Testis (tissue), 2 donors: ENCODE measurements around the gene SPATA6L.

Source experiments
- POLR2A ChIP-seq: fragments of 450-650 bp; IDR thresholded peaks from one replicate; pipeline ENCODE4 v1.6.1; 2017; ENCODE audit warnings: antibody characterized with exemption, mild to moderate bottlenecking, moderate library complexity
- TF ChIP-seq, protein P1 (sequence below), 3 experiments: fragments of 450-650 bp in 2 of 3; fragments of 200-600 bp in 1 of 3; sonication (generic) in 1 of 3; IDR thresholded peaks; one replicate each; pipeline ENCODE4 v1.5.1; 2016 to 2019; ENCODE audit warnings: antibody characterized with exemption in 3 of 3, mild to moderate bottlenecking in 2 of 3, moderate library complexity in 1 of 3

GRCh38 chr9:4555236-4555635, 111.0 kb downstream of the SPATA6L start:
- TF ChIP-seq, protein P1, sequence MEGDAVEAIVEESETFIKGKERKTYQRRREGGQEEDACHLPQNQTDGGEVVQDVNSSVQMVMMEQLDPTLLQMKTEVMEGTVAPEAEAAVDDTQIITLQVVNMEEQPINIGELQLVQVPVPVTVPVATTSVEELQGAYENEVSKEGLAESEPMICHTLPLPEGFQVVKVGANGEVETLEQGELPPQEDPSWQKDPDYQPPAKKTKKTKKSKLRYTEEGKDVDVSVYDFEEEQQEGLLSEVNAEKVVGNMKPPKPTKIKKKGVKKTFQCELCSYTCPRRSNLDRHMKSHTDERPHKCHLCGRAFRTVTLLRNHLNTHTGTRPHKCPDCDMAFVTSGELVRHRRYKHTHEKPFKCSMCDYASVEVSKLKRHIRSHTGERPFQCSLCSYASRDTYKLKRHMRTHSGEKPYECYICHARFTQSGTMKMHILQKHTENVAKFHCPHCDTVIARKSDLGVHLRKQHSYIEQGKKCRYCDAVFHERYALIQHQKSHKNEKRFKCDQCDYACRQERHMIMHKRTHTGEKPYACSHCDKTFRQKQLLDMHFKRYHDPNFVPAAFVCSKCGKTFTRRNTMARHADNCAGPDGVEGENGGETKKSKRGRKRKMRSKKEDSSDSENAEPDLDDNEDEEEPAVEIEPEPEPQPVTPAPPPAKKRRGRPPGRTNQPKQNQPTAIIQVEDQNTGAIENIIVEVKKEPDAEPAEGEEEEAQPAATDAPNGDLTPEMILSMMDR (IDR thresholded peaks at IDR 0.05): no peak
- TF ChIP-seq POLR2A: no peak
